ENCODE data around the gene IFT122.
"Not testable (repeated sequence)": the region's sequence is repeated elsewhere in the genome, so short reads cannot be mapped to it uniquely, and the experiment has no call there.

IFT122 gene

DNA sequence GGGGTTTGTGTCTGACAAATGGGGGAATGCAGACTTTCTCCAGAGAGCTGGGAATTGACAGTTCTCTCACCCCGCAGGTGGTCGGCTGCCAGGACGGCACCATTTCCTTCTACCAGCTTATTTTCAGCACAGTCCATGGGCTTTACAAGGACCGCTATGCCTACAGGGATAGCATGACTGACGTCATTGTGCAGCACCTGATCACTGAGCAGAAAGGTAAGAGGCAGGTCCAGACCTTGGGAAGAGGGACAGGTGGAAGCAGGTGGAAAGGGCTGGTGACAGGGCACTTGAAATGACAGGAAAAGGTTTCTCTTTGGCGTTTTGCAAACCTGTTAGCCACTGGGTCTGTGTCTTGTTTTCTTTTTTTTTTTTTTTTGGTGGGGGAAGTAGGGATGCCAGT lies 36.6 kb downstream of the IFT122 start:
- no peak for TF ChIP-seq Cebpa-rat (IDR thresholded peaks at IDR 0.05)
- no peak overlapping the region for H3K27ac ChIP-seq
- H3K9me3 ChIP-seq (replicated peaks in 1 of 11): no peaks in the 10 kb centered on the region
- peaks cover 0 to 25% (median under 1%) of the 10 kb centered on the region in 10 experiments; a peak in 7 of 20 replicates for H3K4me1 ChIP-seq
- no peak overlapping the region for H3K4me2 ChIP-seq
- no peak overlapping the region for H3K4me3 ChIP-seq
- H4K20me1 ChIP-seq: no peaks in the 10 kb centered on the region
- H3K36me3 ChIP-seq: peaks cover 40 to 71% (median 55%) of the 10 kb centered on the region in 11 experiments
- no peak overlapping the region for H3K9ac ChIP-seq
- H3K27me3 ChIP-seq: no peaks in the 10 kb centered on the region

DNA sequence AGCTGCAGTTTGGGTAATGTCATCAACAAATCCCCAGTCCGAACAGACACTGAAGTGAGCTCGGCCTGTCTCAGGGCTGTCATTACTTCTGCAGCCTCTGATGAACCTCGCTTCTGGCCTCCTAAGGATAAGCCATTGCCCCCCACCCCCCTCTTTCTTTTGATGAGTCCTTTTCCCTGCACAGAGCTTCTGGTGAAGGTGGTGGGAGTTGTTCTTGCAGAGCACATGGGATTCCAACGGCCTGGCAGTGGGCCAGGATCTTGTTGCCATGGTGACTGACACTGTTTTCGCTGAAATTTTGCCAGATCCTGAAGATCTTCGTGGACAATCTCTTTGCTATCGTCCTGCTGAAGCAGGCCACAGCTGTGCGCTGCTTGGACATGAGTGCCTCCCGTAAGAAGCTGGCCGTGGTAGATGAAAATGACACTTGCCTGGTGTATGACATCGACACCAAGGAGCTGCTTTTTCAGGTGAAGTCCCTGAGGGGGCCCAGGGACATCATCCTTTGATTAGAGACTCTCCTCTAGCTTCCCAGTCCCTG lies 41.3 kb downstream of the IFT122 start:
- not testable (repeated sequence) for H4K20me1 ChIP-seq; H3K9me3 ChIP-seq (replicated peaks in 1 of 11); H3K4me3 ChIP-seq; H3K27me3 ChIP-seq; H3K9ac ChIP-seq
- H3K36me3 ChIP-seq: peaks cover 44 to 99% (median 73%) of the 10 kb centered on the region in 11 experiments
- H3K4me1 ChIP-seq: peaks cover 0 to 48% (median 0%) of the 10 kb centered on the region in 10 experiments; a peak in 7 of 20 replicates
- peak overlapping the region in 1 of 11 experiments; percentile 31; a peak in 1 of 22 replicates for H3K4me2 ChIP-seq
- H3K27ac ChIP-seq: 0 out of 22 replicates have a peak overlapping the region, but pooled peaks of 1 of the 11 experiments have one; percentile 39

DNA sequence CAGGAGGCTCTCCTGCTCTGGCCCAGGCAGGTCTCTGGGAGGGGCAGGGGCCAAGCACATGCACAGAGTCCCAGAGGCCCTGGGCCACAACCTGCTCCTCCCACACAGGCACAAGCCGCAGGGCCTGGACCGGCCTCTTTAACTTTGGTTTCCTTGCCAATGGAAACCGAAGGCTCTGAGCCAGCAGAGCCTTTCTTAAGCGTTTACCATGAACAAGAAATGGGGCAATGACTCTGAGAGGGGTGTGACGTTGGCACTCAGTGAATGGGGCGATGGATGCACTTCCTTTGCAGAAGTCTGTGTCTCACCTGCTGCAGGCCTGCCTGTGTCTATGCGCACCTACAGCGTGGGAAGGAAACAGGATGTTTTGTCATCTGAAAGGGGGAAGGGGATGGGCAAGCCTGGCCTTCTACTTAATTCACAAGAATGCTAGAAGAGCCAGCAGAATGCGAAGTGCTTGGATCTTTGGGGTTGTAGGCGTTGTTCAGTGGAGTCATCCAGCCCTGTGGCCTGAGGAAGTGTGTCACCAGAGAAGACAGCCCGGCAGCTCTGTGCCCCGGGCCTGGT lies 41.8 kb downstream of the IFT122 start:
- H3K4me2 ChIP-seq: peak overlapping the region in 3 of 11 experiments; percentile 29 to 36 (median 31); a peak in 5 of 22 replicates
- peaks cover 0 to 53% (median 0%) of the 10 kb centered on the region in 10 experiments; a peak in 7 of 20 replicates for H3K4me1 ChIP-seq
- no peak for TF ChIP-seq Cebpa-rat (IDR thresholded peaks at IDR 0.05)
- H3K9ac ChIP-seq: no peak overlapping the region
- H3K27me3 ChIP-seq: no peaks in the 10 kb centered on the region
- H3K9me3 ChIP-seq (replicated peaks in 1 of 11): no peaks in the 10 kb centered on the region
- peak overlapping the region in 2 of 11 experiments; percentile 39 to 60; a peak in 5 of 22 replicates for H3K27ac ChIP-seq
- peaks cover 39 to 99% (median 68%) of the 10 kb centered on the region in 11 experiments for H3K36me3 ChIP-seq
- H4K20me1 ChIP-seq: no peaks in the 10 kb centered on the region
- H3K4me3 ChIP-seq: no peak overlapping the region

DNA sequence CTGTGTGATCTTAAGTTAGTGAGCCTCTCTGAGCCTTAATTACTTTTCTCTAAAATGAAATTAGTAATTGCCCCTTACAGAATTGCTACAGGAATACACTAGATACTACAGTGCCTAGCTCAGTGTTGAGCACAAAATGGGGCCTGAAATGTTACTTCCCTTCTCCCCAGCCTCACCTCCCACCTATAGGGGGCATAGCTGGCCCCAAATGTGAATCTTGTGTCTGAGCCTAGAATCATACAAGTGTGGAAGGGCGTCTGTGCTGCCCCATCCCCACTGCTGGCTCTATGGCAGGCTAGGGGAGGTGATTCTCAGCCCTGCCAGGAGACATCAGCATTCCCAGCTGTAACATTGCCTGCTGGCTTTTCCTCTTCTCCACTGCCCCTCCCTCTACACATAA lies 42.7 kb downstream of the IFT122 start:
- H3K4me1 ChIP-seq: peaks cover 0 to 62% (median 0%) of the 10 kb centered on the region in 10 experiments; a peak in 7 of 20 replicates
- peak overlapping the region in 3 of 11 experiments; percentile 29 to 36 (median 31); a peak in 5 of 22 replicates for H3K4me2 ChIP-seq
- H3K9ac ChIP-seq: 0 out of 22 replicates have a peak overlapping the region, but pooled peaks of 1 of the 11 experiments have one; percentile 8
- H3K9me3 ChIP-seq (replicated peaks in 1 of 11): no peaks in the 10 kb centered on the region
- H3K27me3 ChIP-seq: no peaks in the 10 kb centered on the region
- H3K27ac ChIP-seq: peak overlapping the region in 3 of 11 experiments; percentile 22 to 60 (median 39); a peak in 5 of 22 replicates
- H4K20me1 ChIP-seq: no peaks in the 10 kb centered on the region
- no peak for TF ChIP-seq Cebpa-rat (IDR thresholded peaks at IDR 0.05)
- H3K4me3 ChIP-seq: no peak overlapping the region
- peaks cover 30 to 97% (median 59%) of the 10 kb centered on the region in 11 experiments for H3K36me3 ChIP-seq

DNA sequence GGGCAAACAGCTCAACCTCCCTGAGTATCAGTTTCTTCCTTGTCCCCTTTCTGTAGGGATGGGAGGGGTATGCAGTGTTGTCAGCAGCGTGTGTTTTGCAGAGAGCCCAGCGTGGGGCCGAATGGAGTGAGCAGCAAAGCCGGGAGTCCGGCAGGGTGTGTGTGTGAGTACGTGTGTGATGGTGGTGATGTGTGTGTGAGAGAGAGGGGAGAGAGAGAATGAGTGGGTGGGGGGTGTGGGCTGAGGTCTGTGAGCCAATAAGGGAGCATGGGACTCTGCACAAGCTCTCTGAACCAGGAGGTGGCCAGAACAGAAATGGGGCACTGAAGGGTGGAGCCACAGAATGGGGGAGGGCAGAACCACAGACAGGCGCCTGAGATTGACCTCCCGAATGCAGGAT lies 43.8 kb downstream of the IFT122 start:
- Histone ChIP-seq H4K20me1 (no peaks in the 10 kb centered on the region), H3K27me3 (no peaks in the 10 kb centered on the region), H3K9ac (no peak overlapping the region), H3K4me1 (peaks cover 0 to 73% (median 0%) of the 10 kb centered on the region in 10 experiments; a peak in 7 of 20 replicates), H3K36me3 (peaks cover 21 to 90% (median 48%) of the 10 kb centered on the region in 11 experiments), H3K9me3 (replicated peaks in 1 of 11) (no peaks in the 10 kb centered on the region), H3K4me2 (peak overlapping the region in 2 of 11 experiments; percentile 77 to 82; a peak in 4 of 22 replicates), H3K27ac (peak overlapping the region in 1 of 11 experiments; percentile 85; a peak in 1 of 22 replicates), H3K4me3 (no peak overlapping the region)
- TF ChIP-seq Cebpa-rat (IDR thresholded peaks at IDR 0.05): no peak

DNA sequence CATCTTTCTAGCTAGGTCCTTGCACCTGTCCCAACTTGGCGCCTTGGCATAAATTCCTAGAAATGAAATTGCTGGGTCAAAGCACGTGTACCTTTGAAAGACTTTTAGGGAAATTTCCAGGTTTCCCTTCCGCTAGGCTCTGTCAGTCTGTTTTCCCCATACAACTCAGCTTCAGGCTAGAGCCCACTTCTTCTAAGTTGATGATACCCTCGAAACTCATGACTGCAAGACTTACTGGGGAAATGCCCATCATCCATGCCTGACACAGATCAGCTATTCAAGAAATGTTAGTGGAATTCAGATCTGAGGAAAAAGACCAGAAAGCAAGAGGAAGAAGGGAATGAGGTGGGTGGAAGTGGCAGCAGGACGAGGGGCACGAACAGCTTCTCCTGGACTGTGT lies 45.1 kb downstream of the IFT122 start:
- H3K4me3 ChIP-seq; H3K9me3 ChIP-seq (replicated peaks in 1 of 11); H3K27me3 ChIP-seq; H4K20me1 ChIP-seq: not testable (repeated sequence)
- peak overlapping the region in 3 of 11 experiments; percentile 22 to 73 (median 67); a peak in 4 of 22 replicates for H3K9ac ChIP-seq
- H3K4me1 ChIP-seq: peaks cover 0 to 86% (median 0%) of the 10 kb centered on the region in 10 experiments; a peak in 8 of 20 replicates
- peak overlapping the region in 3 of 11 experiments; percentile 81 to 86 (median 85); a peak in 6 of 22 replicates for H3K27ac ChIP-seq
- peaks cover 12 to 78% (median 36%) of the 10 kb centered on the region in 11 experiments for H3K36me3 ChIP-seq
- peak overlapping the region in 3 of 11 experiments; percentile 55 to 82 (median 77); a peak in 6 of 22 replicates for H3K4me2 ChIP-seq

DNA sequence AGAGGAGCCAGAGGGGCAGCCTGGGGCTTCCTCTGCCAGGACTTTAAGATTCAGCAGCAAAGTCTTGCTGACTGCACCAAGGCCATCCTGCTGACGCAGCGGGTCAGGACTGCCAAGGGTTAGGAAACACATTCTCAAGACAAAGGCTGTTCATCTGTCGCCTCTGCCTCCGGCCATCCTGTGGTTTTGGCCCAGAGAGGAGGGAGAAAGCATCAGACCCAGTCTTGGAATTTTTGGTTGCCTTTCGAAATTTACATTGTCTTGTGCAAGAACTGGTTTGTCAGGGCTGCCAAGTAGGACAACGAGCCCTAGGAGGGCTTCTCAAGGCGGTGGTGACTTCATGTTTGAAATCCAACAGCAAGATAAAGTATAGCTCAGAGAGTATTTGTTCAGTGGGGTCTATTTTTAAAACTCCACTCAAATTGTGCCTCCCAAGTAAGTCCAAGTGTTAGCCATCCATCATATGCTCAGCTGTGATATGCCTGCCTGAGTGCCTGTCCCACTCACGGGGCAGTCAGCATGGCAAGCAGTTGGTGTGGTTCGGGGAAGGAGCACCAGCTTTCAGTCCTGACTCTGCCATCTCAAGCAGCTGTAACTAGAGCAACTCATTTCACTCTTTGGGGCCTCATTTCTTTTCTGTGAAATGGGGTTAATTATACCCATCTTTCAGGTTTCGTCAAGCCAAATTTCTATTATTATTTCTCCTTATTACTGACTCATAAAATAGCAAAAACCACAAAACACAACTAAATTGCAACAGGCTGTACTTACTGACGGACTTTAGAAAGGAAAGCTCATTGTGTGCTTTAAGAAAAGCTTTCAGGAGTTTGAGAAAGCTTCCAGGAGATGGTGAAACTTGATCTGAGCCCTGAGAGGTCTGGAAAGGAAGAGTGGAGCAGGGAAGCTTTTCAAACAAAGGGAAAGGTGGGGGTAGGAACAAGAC lies 46.0 kb downstream of the IFT122 start:
- Histone ChIP-seq H3K4me2 (peak overlapping the region in 3 of 11 experiments; percentile 55 to 82 (median 77); a peak in 6 of 22 replicates), H3K4me3 (no peak overlapping the region), H3K9me3 (replicated peaks in 1 of 11) (no peaks in the 10 kb centered on the region), H4K20me1 (no peaks in the 10 kb centered on the region), H3K9ac (peak overlapping the region in 3 of 11 experiments; percentile 67 to 77 (median 73); a peak in 7 of 22 replicates), H3K36me3 (peaks cover 9 to 70% (median 27%) of the 10 kb centered on the region in 11 experiments; a peak in 20 of 22 replicates), H3K27me3 (no peaks in the 10 kb centered on the region), H3K27ac (peak overlapping the region in 4 of 11 experiments; percentile 11 to 86 (median 83); a peak in 7 of 22 replicates), H3K4me1 (peaks cover 4 to 94% (median 8%) of the 10 kb centered on the region in 10 experiments; a peak in 15 of 20 replicates)
- peak in 3 of 11 experiments; percentile 46 to 69 (median 68); a peak in 4 of 22 replicates for TF ChIP-seq Cebpa-rat (IDR thresholded peaks at IDR 0.05)

DNA sequence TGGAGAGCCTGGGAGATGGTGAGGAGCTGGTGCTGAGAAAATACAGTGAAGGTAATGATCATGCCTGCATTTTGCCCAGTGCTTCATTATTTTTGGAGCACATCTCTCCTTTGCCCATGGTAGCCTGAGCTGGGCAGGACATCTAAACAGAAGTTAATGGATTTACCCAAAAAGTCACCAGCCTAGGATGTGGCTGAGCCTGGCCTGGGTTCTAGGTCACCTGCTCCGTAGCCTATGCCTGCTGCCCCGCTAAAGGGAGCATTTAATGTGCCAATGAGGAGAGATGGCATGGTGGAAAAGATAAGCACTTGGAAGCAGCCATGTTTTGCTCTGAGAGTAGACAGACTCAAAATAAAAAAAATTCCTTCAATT lies 46.6 kb downstream of the IFT122 start:
- Histone ChIP-seq H4K20me1 (no peaks in the 10 kb centered on the region), H3K27ac (peak overlapping the region in 4 of 11 experiments; percentile 11 to 86 (median 83); a peak in 6 of 22 replicates)
- no peak for TF ChIP-seq Cebpa-rat (IDR thresholded peaks at IDR 0.05)

More for the DNA sequence above, 46.6 kb downstream of the IFT122 start:
- Histone ChIP-seq H3K9me3 (replicated peaks in 1 of 11) (no peaks in the 10 kb centered on the region), H3K4me1 (peaks cover 4 to 100% (median 8%) of the 10 kb centered on the region in 10 experiments; a peak in 15 of 20 replicates), H3K9ac (peak overlapping the region in 3 of 11 experiments; percentile 67 to 77 (median 73); a peak in 6 of 22 replicates), H3K4me3 (no peak overlapping the region), H3K36me3 (peaks cover 5 to 66% (median 23%) of the 10 kb centered on the region in 11 experiments; a peak in 19 of 22 replicates), H3K4me2 (peak overlapping the region in 3 of 11 experiments; percentile 55 to 82 (median 77); a peak in 6 of 22 replicates), H3K27me3 (no peaks in the 10 kb centered on the region)
